HepG2 (cell line): ENCODE measurements around the gene ZNF771. TPM values are rescaled to one million over a fixed set of nuclear protein-coding genes. Genes with fewer than 3 reads are reported as not detected.
A peak's percentile ranks its signal among the peaks of the same experiment; 100 is the strongest.

Experiments used
- CBX5 ChIP-seq: sonication (generic); formaldehyde crosslinking; IDR thresholded peaks from 2 replicates; pipeline ENCODE4 v1.4.0; 2020; ENCODE audit warnings: missing genetic modification reagents, borderline replicate concordance
- GABPB1 ChIP-seq: IDR thresholded peaks from 2 replicates; pipeline ENCODE4 v1.6.1; 2016; ENCODE audit warnings: mild to moderate bottlenecking, missing genetic modification reagents, moderate library complexity, missing compliant biosample characterization
- HDAC2 ChIP-seq: sonication (generic); formaldehyde crosslinking; IDR thresholded peaks from 2 replicates; pipeline ENCODE4 v1.4.0; 2020; ENCODE audit warnings: missing genetic modification reagents
- HOXA3 ChIP-seq: sonication (generic); formaldehyde crosslinking; IDR thresholded peaks from 2 replicates; pipeline ENCODE4 v1.5.0; 2020; ENCODE audit warnings: missing genetic modification reagents
- NFE2L2 ChIP-seq: fragments of 150-350 bp; IDR thresholded peaks from 2 replicates; pipeline ENCODE4 v1.6.1; 2014; ENCODE audit warnings: low read length
- SAP130 ChIP-seq: IDR thresholded peaks from 2 replicates; pipeline ENCODE4 v1.6.1; 2016; ENCODE audit warnings: low read depth
- SPEN ChIP-seq: sonication (generic); formaldehyde crosslinking; IDR thresholded peaks from 2 replicates; pipeline ENCODE4 v1.5.1; 2020; ENCODE audit warnings: low read depth, mild to moderate bottlenecking, missing genetic modification reagents
- ZNF33A ChIP-seq: sonication (generic); formaldehyde crosslinking; IDR thresholded peaks from 2 replicates; pipeline ENCODE4 v1.5.1; 2020; ENCODE audit warnings: missing genetic modification reagents, mild to moderate bottlenecking, moderate library complexity, borderline replicate concordance
- ZNF44 ChIP-seq: sonication (generic); formaldehyde crosslinking; IDR thresholded peaks from 2 replicates; pipeline ENCODE4 v1.5.1; 2020; ENCODE audit warnings: mild to moderate bottlenecking, missing genetic modification reagents
- ZNF660 ChIP-seq: sonication (generic); formaldehyde crosslinking; IDR thresholded peaks from 2 replicates; pipeline ENCODE4 v1.5.1; 2020; ENCODE audit warnings: mild to moderate bottlenecking, low read depth, missing genetic modification reagents, borderline replicate concordance
- ZSCAN21 ChIP-seq: sonication (generic); formaldehyde crosslinking; IDR thresholded peaks from 2 replicates; pipeline ENCODE4 v1.8.0; 2022; ENCODE audit warnings: mild to moderate bottlenecking, missing genetic modification reagents, moderate library complexity, borderline replicate concordance
- ZZZ3 ChIP-seq: sonication (generic); formaldehyde crosslinking; IDR thresholded peaks from 2 replicates; pipeline ENCODE4 v1.4.0; 2020; ENCODE audit warnings: missing genetic modification reagents, mild to moderate bottlenecking, borderline replicate concordance
- polyA plus RNA-seq, 8 experiments: library from polyadenylated mRNA; depleted of rRNA in 3 of 8; stranded (reverse) in 7 of 8; unstranded in 1 of 8; fragments of >200 nt; fragmentation: Illumina TruSeq in 4 of 8; extraction: Trizol in 4 of 8; gene quantifications; 2 replicates each; pipeline versions ENCODE4 v1.2.1 to v1.2.3, GENCODE V29; 2011 to 2016; ENCODE audit warnings: low read depth in 4 of 8, missing spikeins in 1 of 8, mixed read lengths in 1 of 8; ENCODE audit not compliant: insufficient read depth in 1 of 8
- total RNA-seq, 5 experiments: library from RNA; depleted of rRNA; stranded (reverse); fragments of >200 nt; fragmentation: Illumina TruSeq; extraction: Trizol; gene quantifications; 2 replicates each; pipeline ENCODE4 v1.2.3, GENCODE V29; 2016; ENCODE audit warnings: low read depth in 1 of 5
- TF ChIP-seq, protein P1 (sequence below): sonication (generic); formaldehyde crosslinking; IDR thresholded peaks from 2 replicates; pipeline ENCODE4 v1.8.0; 2022; ENCODE audit warnings: missing genetic modification reagents, mild to moderate bottlenecking, borderline replicate concordance
- TF ChIP-seq, protein P2 (sequence below): sonication (generic); formaldehyde crosslinking; IDR thresholded peaks from 2 replicates; pipeline ENCODE4 v1.5.0; 2020; ENCODE audit warnings: mild to moderate bottlenecking, missing genetic modification reagents, borderline replicate concordance
- TF ChIP-seq, protein P3 (sequence below): sonication (generic); formaldehyde crosslinking; IDR thresholded peaks from 2 replicates; pipeline ENCODE4 v1.9.0; 2022; ENCODE audit warnings: missing genetic modification reagents, mild to moderate bottlenecking, borderline replicate concordance
- TF ChIP-seq, protein P4 (sequence below): IDR thresholded peaks from 2 replicates; pipeline ENCODE4 v1.6.1; 2016; ENCODE audit warnings: control low read depth
- TF ChIP-seq, protein P5 (sequence below): sonication (generic); formaldehyde crosslinking; IDR thresholded peaks from 2 replicates; pipeline ENCODE4 v1.5.0; 2020; ENCODE audit warnings: mild to moderate bottlenecking, missing genetic modification reagents, moderate library complexity
- TF ChIP-seq, protein P6 (sequence below): IDR thresholded peaks from 2 replicates; pipeline ENCODE4 v1.6.1; 2012; ENCODE audit warnings: low read depth, low read length, improper control_type of control experiment

The ZNF771 gene
- total and polyA plus RNA-seq, 2 of the 13 experiments (the other 11 are each of a cell fraction or from before 2014, with no cell fraction given): 5.0 to 11.8 TPM

DNA sequence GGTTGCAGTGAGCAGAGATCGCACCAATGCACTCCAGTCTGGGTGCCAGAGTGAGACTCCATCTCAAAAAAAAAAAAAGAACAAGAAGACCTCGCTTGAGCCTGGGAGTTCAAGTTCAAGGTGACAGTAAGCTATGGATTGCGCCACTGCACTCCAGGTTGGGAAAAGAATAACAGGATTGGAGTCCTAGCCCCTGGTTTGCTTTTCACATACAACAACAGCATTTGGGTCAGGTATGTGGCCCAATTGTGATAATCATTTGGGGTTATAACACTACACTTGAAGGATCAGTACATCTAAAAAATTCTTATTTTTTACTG is 41.7 kb downstream of the ZNF771 start (continued):
- TF ChIP-seq, protein P1, sequence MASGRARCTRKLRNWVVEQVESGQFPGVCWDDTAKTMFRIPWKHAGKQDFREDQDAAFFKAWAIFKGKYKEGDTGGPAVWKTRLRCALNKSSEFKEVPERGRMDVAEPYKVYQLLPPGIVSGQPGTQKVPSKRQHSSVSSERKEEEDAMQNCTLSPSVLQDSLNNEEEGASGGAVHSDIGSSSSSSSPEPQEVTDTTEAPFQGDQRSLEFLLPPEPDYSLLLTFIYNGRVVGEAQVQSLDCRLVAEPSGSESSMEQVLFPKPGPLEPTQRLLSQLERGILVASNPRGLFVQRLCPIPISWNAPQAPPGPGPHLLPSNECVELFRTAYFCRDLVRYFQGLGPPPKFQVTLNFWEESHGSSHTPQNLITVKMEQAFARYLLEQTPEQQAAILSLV (CRISPR knock-in tag): no peak
- TF ChIP-seq SPEN (CRISPR knock-in tag): peak; percentile 27; the same call in 1 of the 2 replicates
- TF ChIP-seq NFE2L2: no peak
- no peak for TF ChIP-seq ZZZ3 (CRISPR knock-in tag)
- TF ChIP-seq ZNF33A (CRISPR knock-in tag): no peak
- TF ChIP-seq, protein P2, sequence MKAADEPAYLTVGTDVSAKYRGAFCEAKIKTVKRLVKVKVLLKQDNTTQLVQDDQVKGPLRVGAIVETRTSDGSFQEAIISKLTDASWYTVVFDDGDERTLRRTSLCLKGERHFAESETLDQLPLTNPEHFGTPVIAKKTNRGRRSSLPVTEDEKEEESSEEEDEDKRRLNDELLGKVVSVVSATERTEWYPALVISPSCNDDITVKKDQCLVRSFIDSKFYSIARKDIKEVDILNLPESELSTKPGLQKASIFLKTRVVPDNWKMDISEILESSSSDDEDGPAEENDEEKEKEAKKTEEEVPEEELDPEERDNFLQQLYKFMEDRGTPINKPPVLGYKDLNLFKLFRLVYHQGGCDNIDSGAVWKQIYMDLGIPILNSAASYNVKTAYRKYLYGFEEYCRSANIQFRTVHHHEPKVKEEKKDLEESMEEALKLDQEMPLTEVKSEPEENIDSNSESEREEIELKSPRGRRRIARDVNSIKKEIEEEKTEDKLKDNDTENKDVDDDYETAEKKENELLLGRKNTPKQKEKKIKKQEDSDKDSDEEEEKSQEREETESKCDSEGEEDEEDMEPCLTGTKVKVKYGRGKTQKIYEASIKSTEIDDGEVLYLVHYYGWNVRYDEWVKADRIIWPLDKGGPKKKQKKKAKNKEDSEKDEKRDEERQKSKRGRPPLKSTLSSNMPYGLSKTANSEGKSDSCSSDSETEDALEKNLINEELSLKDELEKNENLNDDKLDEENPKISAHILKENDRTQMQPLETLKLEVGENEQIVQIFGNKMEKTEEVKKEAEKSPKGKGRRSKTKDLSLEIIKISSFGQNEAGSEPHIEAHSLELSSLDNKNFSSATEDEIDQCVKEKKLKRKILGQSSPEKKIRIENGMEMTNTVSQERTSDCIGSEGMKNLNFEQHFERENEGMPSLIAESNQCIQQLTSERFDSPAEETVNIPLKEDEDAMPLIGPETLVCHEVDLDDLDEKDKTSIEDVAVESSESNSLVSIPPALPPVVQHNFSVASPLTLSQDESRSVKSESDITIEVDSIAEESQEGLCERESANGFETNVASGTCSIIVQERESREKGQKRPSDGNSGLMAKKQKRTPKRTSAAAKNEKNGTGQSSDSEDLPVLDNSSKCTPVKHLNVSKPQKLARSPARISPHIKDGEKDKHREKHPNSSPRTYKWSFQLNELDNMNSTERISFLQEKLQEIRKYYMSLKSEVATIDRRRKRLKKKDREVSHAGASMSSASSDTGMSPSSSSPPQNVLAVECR: peak; percentile 46; the same call in 1 of the 2 replicates
- peak; percentile 39; the same call in 1 of the 2 replicates for TF ChIP-seq CBX5 (CRISPR knock-in tag)
- no peak for TF ChIP-seq ZNF44
- TF ChIP-seq HDAC2 (CRISPR knock-in tag): peak; percentile 63; the same call in 1 of the 2 replicates
- peak; percentile 27; the same call in 1 of the 2 replicates for TF ChIP-seq GABPB1
- TF ChIP-seq, protein P3, sequence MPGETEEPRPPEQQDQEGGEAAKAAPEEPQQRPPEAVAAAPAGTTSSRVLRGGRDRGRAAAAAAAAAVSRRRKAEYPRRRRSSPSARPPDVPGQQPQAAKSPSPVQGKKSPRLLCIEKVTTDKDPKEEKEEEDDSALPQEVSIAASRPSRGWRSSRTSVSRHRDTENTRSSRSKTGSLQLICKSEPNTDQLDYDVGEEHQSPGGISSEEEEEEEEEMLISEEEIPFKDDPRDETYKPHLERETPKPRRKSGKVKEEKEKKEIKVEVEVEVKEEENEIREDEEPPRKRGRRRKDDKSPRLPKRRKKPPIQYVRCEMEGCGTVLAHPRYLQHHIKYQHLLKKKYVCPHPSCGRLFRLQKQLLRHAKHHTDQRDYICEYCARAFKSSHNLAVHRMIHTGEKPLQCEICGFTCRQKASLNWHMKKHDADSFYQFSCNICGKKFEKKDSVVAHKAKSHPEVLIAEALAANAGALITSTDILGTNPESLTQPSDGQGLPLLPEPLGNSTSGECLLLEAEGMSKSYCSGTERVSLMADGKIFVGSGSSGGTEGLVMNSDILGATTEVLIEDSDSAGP (CRISPR knock-in tag): no peak
- TF ChIP-seq ZSCAN21 (CRISPR knock-in tag): no peak
- no peak for TF ChIP-seq ZNF660 (CRISPR knock-in tag)
- TF ChIP-seq, protein P4, sequence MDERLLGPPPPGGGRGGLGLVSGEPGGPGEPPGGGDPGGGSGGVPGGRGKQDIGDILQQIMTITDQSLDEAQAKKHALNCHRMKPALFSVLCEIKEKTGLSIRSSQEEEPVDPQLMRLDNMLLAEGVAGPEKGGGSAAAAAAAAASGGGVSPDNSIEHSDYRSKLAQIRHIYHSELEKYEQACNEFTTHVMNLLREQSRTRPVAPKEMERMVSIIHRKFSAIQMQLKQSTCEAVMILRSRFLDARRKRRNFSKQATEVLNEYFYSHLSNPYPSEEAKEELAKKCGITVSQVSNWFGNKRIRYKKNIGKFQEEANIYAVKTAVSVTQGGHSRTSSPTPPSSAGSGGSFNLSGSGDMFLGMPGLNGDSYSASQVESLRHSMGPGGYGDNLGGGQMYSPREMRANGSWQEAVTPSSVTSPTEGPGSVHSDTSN (CRISPR knock-in tag): no peak
- TF ChIP-seq SAP130 (CRISPR knock-in tag): peak; percentile 27; the same call in 1 of the 2 replicates
- TF ChIP-seq, protein P5, sequence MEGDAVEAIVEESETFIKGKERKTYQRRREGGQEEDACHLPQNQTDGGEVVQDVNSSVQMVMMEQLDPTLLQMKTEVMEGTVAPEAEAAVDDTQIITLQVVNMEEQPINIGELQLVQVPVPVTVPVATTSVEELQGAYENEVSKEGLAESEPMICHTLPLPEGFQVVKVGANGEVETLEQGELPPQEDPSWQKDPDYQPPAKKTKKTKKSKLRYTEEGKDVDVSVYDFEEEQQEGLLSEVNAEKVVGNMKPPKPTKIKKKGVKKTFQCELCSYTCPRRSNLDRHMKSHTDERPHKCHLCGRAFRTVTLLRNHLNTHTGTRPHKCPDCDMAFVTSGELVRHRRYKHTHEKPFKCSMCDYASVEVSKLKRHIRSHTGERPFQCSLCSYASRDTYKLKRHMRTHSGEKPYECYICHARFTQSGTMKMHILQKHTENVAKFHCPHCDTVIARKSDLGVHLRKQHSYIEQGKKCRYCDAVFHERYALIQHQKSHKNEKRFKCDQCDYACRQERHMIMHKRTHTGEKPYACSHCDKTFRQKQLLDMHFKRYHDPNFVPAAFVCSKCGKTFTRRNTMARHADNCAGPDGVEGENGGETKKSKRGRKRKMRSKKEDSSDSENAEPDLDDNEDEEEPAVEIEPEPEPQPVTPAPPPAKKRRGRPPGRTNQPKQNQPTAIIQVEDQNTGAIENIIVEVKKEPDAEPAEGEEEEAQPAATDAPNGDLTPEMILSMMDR: 0 out of 2 replicates have a peak, but pooled peaks have one; percentile 16
- TF ChIP-seq HOXA3 (CRISPR knock-in tag): peak; percentile 73
- TF ChIP-seq, protein P6, sequence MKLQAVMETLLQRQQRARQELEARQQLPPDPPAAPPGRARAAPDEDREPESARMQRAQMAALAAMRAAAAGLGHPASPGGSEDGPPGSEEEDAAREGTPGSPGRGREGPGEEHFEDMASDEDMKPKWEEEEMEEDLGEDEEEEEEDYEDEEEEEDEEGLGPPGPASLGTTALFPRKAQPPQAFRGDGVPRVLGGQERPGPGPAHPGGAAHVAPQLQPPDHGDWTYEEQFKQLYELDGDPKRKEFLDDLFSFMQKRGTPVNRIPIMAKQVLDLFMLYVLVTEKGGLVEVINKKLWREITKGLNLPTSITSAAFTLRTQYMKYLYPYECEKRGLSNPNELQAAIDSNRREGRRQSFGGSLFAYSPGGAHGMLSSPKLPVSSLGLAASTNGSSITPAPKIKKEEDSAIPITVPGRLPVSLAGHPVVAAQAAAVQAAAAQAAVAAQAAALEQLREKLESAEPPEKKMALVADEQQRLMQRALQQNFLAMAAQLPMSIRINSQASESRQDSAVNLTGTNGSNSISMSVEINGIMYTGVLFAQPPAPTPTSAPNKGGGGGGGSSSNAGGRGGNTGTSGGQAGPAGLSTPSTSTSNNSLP: no peak
